Body of pancreas (tissue), 4 donors: ENCODE measurements around the gene TRNAU1AP. TPM values are rescaled to one million over a fixed set of nuclear protein-coding genes. Genes with fewer than 3 reads are reported as not detected.
A peak's percentile ranks its signal among the peaks of the same experiment; 100 is the strongest.

Experiments used
- ATAC-seq: fragments of 150-250 bp; one replicate; pipeline ENCODE4 v1.9.1; 2016
- DNase-seq, 4 donors: peaks; one replicate each; pipeline ENCODE4 v3.0.0-alpha.2; 2019
- H3K27ac ChIP-seq, 4 donors: fragments of 200-600 bp; sonication (generic); 1 replicate in 3 of 4; 2 replicates in 1 of 4; pipeline versions ENCODE4 v1.5.1 to v1.6.1; 2016 to 2019; ENCODE audit warnings: mild to moderate bottlenecking in 1 of 4, mixed read lengths in 1 of 4, moderate library complexity in 1 of 4
- H3K27me3 ChIP-seq, 2 donors: fragments of 200-600 bp; sonication (generic); one replicate each; pipeline ENCODE4 v1.6.0; 2016; ENCODE audit warnings: mild to moderate bottlenecking in 1 of 2
- H3K36me3 ChIP-seq, 2 donors: fragments of 200-600 bp; sonication (generic); replicated peaks in 1 of 2; 2 replicates each; pipeline ENCODE4 v1.5.1; 2016; ENCODE audit warnings: low read depth in 2 of 2; ENCODE audit not compliant: insufficient read depth in 1 of 2
- H3K4me1 ChIP-seq: fragments of 200-600 bp; sonication (generic); one replicate; pipeline ENCODE4 v1.6.0; 2016
- H3K4me3 ChIP-seq, 2 donors: fragments of 200-600 bp; sonication (generic); 1 replicate in 1 of 2; 2 replicates in 1 of 2; pipeline ENCODE4 v1.5.1; 2016 to 2019
- H3K9me3 ChIP-seq, 3 donors: fragments of 200-600 bp; sonication (generic); 1 replicate in 2 of 3; 2 replicates in 1 of 3; pipeline ENCODE4 v1.5.1; 2016
- CTCF ChIP-seq, 7 experiments: fragments of 450-650 bp in 4 of 7; fragments of 200-600 bp in 3 of 7; sonication (generic) in 3 of 7; IDR thresholded peaks; one replicate each; pipeline ENCODE4 v1.5.1; 2016 to 2019; ENCODE audit warnings: antibody characterized with exemption in 7 of 7
- POLR2A ChIP-seq, 3 donors: fragments of 450-650 bp; IDR thresholded peaks; one replicate each; pipeline ENCODE4 v1.6.1; 2016; ENCODE audit warnings: antibody characterized with exemption in 3 of 3, mild to moderate bottlenecking in 2 of 3
- WGBS, 2 donors: methylation state at CpG; one replicate each; pipeline ENCODE4 v1.1.5; 2017; 5-methylcytosine and 5-hydroxymethylcytosine counted together
- intact Hi-C: fragments of 100-400 bp; cut with DNase I; formaldehyde crosslinking; loops from one replicate; pipeline ENCODE4 v1.15.1; 2023
- total RNA-seq, 2 donors: library from RNA; depleted of rRNA; stranded (reverse); fragments of >200 nt; gene quantifications; one replicate each; pipeline ENCODE4 v1.1.0, GENCODE V29; 2016

The TRNAU1AP gene
- total RNA-seq, 2 donors from 2014 or later, result 8.9 to 14.3 TPM

GRCh38 chr1:28573564-28573963, 20.7 kb downstream of the TRNAU1AP start:
- Histone ChIP-seq H3K27ac (no peak overlapping the region), H3K4me3 (no peak overlapping the region), H3K27me3 (no peaks in the 10 kb centered on the region), H3K9me3 (no peaks in the 10 kb centered on the region), H3K36me3 (peaks cover 8% of the 10 kb centered on the region in 2 donors), H3K4me1 (no peaks in the 10 kb centered on the region)
- DNase-seq (no peak), ATAC-seq (no peak)
- WGBS, 2 donors, result 96 to 97% methylated on average over 8 to 11 of the region's 11 CpGs
- no peak for TF ChIP-seq POLR2A (IDR thresholded peaks at IDR 0.05)
- TF ChIP-seq CTCF (IDR thresholded peaks at IDR 0.05), result no peak
- intact Hi-C loops, result no loop called here

GRCh38 chr1:28577052-28577678, 24.3 kb downstream of the TRNAU1AP start:
- no peak for TF ChIP-seq POLR2A (IDR thresholded peaks at IDR 0.05)
- TF ChIP-seq CTCF (IDR thresholded peaks at IDR 0.05), result no peak
- no peak overlapping the region for H3K27ac ChIP-seq
- ATAC-seq (no peak), DNase-seq (no peak)
- peaks cover 21% of the 10 kb centered on the region for H3K4me1 ChIP-seq
- no peaks in the 10 kb centered on the region for H3K27me3 ChIP-seq
- intact Hi-C loops, result no loop called here
- H3K4me3 ChIP-seq, result no peak overlapping the region
- H3K36me3 ChIP-seq, result peaks cover 5 to 13% of the 10 kb centered on the region in 2 donors
- no peaks in the 10 kb centered on the region for H3K9me3 ChIP-seq
- 92 to 100% methylated on average over 1 of the region's 1 CpG for WGBS, 2 donors

GRCh38 chr1:28577738-28578536, 25.1 kb downstream of the TRNAU1AP start:
- H3K27me3 ChIP-seq, result no peaks in the 10 kb centered on the region
- H3K4me1 ChIP-seq, result peaks cover 21% of the 10 kb centered on the region
- peaks cover 5 to 13% of the 10 kb centered on the region in 2 donors for H3K36me3 ChIP-seq
- no peaks in the 10 kb centered on the region for H3K9me3 ChIP-seq
- intact Hi-C loops, result no loop called here
- H3K4me3 ChIP-seq, result no peak overlapping the region
- TF ChIP-seq CTCF (IDR thresholded peaks at IDR 0.05) (peak in 1 of 7 experiments; percentile 8), POLR2A (IDR thresholded peaks at IDR 0.05) (peak in 1 of 3 donors; percentile 4)
- ATAC-seq (no peak), DNase-seq (no peak)
- no peak overlapping the region for H3K27ac ChIP-seq
- WGBS, 2 donors, result 75 to 86% methylated on average over 6 of the region's 6 CpGs

- intact Hi-C loops, result no loop called here
- peaks cover 5 to 13% of the 10 kb centered on the region in 2 donors for H3K36me3 ChIP-seq
- TF ChIP-seq POLR2A (IDR thresholded peaks at IDR 0.05) (no peak), CTCF (IDR thresholded peaks at IDR 0.05) (no peak)
- H3K27ac ChIP-seq, result no peak overlapping the region
- H3K9me3 ChIP-seq, result no peaks in the 10 kb centered on the region
- WGBS, 2 donors, result 72 to 82% methylated on average over 6 of the region's 6 CpGs
- ATAC-seq (no peak), DNase-seq (no peak)
- no peaks in the 10 kb centered on the region for H3K27me3 ChIP-seq
- no peak overlapping the region for H3K4me3 ChIP-seq
- peaks cover 21% of the 10 kb centered on the region for H3K4me1 ChIP-seq
Measured at GRCh38 chr1:28578696-28579218, 25.9 kb downstream of the TRNAU1AP start.
